Stimulated activated CD4-positive, alpha-beta T cell treated with anti-CD3 and anti-CD28 coated beads, TNF-alpha, amount 100 ng/mL, for 24 hours (primary cell): ENCODE measurements around the gene GPR152.

Experiments
- DNase-seq, 3 experiments: peaks; one replicate each; pipeline ENCODE4 v3.0.0-alpha.2; 2020; ENCODE audit warnings: low read depth in 3 of 3

Gene GPR152, protein sequence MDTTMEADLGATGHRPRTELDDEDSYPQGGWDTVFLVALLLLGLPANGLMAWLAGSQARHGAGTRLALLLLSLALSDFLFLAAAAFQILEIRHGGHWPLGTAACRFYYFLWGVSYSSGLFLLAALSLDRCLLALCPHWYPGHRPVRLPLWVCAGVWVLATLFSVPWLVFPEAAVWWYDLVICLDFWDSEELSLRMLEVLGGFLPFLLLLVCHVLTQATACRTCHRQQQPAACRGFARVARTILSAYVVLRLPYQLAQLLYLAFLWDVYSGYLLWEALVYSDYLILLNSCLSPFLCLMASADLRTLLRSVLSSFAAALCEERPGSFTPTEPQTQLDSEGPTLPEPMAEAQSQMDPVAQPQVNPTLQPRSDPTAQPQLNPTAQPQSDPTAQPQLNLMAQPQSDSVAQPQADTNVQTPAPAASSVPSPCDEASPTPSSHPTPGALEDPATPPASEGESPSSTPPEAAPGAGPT

DNA sequence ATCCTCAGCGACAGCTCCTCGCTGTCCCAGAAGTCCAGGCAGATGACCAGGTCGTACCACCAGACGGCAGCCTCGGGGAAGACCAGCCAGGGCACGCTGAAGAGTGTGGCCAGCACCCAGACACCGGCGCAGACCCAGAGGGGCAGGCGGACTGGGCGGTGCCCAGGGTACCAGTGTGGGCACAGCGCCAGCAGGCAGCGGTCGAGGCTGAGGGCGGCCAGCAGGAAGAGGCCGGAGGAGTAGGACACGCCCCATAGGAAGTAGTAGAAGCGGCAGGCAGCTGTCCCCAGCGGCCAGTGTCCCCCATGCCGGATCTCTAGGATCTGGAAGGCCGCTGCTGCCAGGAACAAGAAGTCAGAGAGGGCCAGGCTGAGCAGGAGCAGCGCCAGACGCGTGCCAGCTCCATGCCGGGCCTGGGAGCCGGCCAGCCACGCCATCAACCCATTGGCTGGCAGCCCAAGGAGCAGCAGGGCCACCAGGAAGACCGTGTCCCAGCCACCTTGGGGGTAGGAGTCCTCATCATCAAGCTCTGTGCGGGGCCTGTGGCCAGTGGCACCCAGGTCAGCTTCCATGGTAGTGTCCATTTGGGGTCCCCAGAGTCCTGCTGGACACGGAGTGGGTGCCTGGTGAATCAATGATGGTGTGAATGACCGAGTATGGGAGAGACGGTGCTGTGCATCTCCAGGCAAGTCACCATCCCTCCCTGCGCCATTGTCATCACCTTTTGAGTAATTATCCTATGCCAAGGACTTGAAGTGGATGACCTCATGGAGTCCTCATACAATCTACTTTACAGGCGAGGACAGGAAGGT, at the start of gene GPR152:
Gene GPR152, minus strand, starts transcription at position 589 of the 812 bp plus-strand sequence. Its CDS starts 5 bp downstream, at position 584.
- DNase-seq: no peak

- no peak for DNase-seq
These were observed 49.3 kb upstream of the GPR152 start for GRCh38 chr11:67501854-67502253.

DNA sequence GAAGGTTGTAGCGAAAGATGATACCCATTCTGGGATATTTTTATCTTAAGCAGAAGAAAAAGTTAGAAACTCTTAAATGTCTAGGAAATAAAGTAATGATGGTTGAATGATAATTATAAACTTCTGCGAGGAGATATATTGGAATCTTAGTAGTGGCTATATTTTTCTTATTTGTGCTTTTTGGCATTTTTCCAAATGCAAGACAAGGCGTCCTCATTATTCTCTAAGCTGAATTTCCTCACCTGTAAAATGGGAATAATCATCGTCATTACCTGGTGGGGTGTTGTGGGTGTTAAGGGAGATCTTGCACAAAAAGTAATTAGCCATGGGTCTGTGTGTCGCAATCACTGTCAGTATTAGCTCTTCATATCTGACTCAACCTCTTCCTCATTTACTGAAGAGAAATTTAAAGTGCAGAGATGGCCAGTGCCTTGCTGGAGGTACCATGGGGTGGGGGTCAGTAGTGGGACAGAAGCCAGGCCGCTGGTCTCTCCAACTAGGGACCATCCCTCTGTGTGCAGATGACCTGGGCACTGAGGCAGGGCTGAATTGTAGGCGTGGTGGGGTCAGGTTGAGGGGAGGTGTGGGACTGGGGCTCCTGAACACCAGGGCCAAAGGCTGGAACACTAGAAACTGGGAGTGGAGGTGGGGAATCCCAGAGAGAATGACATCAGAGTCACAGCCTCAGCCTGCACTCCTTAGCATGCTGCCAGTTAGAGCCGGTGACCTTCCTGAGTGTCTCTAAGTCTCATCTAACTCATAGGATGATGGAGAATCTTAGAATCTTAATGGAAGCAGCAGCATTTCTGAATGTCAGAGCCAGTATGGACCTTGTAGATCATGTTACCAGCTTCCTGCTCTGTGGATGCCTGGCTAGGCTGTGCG, 48.5 kb upstream of the GPR152 start:
- no peak for DNase-seq

- DNase-seq: no peak
These were observed 47.9 kb upstream of the GPR152 start for GRCh38 chr11:67500484-67500821.

DNA sequence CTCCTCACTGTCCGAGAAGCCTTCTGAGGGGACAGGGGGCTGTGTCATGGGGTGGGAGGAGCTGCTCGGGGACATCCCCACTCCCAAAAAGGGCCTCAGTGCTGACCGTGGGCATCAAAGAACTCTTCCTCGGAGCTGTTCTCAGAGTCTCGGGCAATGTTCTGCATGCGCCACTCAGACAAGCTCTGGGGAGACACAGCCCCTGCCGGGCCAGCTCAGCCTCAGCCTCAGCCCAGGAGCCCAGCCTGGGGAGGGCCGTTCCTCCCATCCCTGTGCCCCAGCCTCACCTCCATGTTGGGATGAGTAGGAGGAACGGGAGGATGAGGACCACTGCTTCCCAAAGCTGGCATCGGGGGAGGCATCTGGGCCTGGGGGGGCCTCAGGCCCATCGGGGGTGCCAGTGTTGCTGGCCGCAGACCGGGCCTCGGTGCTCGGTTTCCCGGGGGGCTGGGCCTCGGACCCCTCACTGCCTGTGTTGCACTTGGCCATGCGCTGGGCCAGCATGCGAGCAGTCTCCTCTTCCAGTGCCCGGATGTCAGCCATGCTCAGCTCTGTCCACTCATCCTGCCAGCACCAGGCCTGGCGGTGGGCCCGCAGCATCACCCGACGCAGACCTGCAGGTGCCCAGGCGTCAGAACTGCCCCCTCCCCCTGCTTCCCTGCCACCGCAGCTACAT, 47.4 kb upstream of the GPR152 start:
- no peak for DNase-seq

- no peak for DNase-seq
These were observed 46.0 kb upstream of the GPR152 start for GRCh38 chr11:67498544-67498972.

- no peak for DNase-seq
These were observed 45.2 kb upstream of the GPR152 start for GRCh38 chr11:67497656-67498291.

DNA sequence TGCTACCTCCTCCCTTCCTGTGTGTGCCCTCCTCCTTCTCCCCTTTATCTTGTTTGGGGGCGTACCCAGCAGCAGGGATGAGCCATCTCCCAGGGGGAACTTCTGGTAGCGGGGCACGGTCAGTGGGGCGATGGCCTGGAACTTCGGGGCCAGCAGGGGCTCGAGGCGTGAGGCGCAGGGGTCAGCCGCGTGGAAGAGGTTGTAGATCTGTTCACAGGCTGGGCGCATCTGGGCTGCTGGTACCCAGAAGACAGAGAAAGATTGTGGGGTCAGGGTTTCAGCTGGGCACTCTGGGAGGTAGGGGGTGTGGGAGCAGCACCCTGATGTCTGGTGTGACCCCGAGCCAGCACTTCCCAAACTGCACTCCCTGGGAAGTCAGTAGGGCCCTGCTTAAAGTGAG, 43.6 kb upstream of the GPR152 start:
- DNase-seq: no peak

GRCh38 chr11:67495234-67496005, 42.9 kb upstream of the GPR152 start:
- DNase-seq: no peak

DNA sequence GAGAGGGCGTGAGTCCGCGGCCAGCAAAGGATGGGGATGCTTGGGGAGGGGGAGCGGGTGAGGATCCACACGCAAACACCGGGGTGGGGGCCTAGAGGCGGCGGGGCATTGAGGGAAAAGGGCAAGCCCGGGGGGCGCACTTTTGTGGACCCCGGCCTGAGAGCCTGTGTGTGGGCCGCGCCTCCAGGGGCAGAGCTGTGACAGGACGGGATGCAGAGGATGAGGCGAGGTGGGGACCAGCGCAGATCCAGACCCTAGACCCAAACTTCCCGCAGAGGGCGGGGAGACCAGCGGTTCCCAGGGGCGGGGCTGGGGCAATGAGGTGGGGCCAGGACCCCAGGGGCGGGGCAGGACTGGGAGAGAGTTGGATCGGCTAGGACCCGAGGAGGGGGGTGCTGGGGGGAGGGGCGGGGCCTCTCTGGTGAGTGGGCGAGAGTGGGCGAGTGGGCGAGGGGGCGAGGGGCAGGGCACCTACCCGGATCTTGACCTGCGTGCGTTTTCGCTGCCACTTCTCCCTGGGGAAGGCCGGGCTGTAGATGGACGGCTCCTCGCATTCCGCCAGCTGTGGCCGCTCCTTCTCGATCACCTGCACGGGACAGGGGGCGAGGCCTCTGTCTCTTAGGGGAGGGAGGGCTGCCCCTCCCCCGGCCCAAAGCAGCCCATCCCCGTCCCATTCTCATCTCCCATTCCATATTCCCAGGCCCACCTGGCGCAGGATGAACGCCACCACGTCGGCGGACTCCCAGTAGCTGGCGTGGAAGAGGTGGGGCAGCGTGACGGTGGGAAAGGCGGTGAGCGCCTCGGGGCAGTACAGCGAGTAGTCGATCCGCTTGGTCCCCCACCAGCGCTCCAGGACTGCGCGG, 42.1 kb upstream of the GPR152 start:
- DNase-seq: no peak

DNA sequence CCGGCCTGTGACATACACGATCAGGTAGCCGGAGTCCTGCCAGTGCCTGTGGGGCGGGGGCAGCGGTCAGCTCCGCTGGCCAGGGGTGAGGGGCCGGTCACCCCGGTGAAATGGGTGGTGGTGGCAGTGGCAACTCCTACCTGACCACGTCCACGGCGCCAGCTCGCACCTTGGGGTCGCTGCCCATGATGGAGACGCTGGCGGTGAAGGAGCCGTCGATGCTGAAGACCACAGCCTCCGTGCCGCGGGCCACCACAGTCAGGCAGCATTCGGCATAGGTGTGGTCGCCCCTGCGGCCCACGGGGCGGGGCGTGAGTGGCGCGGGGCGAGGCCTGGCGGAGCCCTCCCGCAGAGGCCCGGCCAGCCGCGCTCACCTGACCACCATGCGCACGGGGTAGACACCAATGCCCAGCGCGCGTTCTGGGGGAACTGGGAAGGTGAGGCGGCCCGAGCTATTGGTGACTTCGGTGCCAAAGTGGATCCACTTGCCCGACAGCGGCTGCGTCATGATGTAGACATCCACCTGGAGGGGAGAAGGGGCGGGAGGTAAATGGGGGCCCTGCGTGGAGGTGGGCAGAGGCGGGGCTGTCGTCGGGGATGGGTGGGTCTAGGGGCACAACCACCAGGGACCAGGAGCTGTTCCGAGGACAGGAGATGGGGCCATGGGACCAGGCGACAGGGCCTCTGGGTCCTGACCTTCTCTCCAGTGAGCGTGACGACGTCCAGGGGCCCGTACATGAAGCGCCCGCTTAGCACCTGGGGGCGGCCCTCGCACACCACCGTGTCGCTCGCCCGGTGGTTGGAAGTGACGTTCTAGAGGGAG, 41.2 kb upstream of the GPR152 start:
- DNase-seq: no peak

GRCh38 chr11:67492801-67493547, 40.4 kb upstream of the GPR152 start:
- peak in 1 of 3 experiments; percentile 50 for DNase-seq

DNA sequence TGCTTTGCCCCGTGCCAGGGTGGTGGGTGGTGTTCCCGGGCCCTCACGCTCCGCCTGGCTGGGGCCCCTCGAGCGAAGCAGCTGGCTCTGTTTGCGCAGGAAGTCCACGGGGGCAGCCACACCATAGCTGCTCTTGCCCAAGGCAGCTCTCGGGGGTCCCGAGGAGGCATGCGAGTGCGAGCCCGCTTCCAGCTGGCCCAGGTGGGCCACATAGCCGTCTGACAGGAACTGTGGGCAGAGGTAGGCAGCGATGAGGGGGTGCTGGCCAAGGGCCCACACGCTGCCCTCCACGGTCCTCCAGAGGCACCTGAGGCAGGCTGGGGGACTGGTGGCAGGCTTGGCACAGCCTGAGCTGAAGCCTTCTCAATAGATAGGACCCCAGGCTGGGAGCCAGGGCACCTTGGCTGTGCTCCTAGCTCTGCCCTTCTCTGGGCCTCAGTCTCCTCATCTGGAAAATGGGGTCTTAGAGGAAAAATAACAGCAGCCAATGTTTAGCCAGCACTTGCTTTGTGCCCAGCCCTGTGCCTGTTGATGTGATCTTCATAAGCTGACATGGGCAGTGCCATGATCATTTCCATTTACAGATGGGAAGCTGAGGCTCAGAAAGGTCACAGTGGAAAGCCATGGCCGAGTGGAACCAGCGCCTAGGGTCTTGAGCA, 39.7 kb upstream of the GPR152 start:
- DNase-seq: no peak

- DNase-seq: no peak
These were observed 38.9 kb upstream of the GPR152 start for GRCh38 chr11:67491276-67492068.

DNA sequence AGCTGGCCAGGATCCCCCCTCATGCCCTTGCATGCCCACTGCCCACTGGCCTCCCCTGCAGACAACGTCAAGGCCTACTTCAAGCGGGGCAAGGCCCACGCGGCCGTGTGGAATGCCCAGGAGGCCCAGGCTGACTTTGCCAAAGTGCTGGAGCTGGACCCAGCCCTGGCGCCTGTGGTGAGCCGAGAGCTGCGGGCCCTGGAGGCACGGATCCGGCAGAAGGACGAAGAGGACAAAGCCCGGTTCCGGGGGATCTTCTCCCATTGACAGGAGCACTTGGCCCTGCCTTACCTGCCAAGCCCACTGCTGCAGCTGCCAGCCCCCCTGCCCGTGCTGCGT, 38.2 kb upstream of the GPR152 start:
- DNase-seq: no peak
